H54 (cell line): ENCODE measurements around the gene KDM5A.
"Not testable (repeated sequence)": the region's sequence is repeated elsewhere in the genome, so short reads cannot be mapped to it uniquely, and the experiment has no call there.

Experiments
- DNase-seq: peaks from one replicate; pipeline ENCODE4 v3.0.0; 2011; ENCODE audit warnings: low spot score, mixed read lengths; ENCODE audit not compliant: insufficient read length
- FAIRE-seq: peaks from 3 replicates; lab custom pipeline; 2011; peaks lifted over from hg19 to GRCh38; lab: Jason Lieb, UNC
- POLR2A ChIP-seq: IDR thresholded peaks from 2 replicates; pipeline ENCODE4 v1.6.1; 2011; ENCODE audit warnings: low read depth, mild to moderate bottlenecking, low read length

KDM5A gene

DNA sequence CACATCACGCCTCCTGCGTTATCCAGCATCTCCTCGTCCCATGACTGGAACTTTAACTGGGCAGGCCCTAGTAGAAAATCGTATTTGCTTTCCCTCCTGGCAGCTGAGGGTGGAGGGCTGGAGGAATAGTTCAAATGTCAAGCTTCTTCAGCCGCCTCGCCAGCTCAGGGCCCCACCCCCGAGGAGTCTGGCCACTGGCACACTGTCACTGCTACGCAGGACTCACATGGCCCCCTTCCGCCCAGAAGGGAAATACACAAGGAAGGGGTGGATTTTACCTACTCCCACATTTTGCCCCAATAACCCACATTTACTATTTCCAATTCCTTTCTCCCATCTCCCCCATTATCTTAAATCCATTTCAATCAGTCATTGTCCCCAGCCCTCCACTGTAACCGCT, 135.1 kb downstream of the KDM5A start:
- no peak for TF ChIP-seq POLR2A
- DNase-seq (no peak), FAIRE-seq (no peak)

DNA sequence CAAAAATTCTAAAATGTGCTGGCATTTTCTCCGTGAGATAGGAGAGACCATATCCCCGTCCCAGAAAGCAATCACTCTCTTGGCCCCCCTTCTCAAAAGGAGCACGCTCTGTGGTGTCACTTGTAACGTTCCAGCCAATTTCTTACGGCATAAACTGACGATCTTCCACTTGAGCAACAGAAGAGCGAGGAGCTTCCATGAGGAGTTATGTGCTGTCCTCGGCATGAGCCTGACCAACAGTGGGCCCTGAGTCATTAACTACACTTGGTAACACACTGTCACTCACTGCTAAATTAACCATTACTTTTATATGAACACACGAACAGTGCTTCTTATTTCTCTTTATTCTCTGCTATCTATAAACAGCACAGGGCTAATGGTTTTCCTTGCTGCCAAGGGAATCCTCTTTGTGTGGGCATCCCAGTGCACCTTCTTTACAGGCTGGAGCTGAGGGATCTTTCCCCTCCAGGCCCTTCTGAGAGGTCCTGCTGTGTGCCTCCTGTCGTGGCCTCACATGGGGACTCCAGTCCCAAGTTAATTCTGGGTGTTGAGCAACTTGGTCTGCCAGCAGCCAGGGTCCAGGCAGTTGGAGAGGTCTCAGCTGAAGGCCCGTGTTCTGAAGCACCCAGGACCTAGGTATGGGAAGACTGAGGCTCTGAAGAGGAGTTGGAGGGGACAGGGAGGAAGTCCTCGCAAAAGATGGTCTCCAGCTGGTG, 135.8 kb downstream of the KDM5A start:
- DNase-seq (no peak), FAIRE-seq (no peak)
- no peak for TF ChIP-seq POLR2A

DNA sequence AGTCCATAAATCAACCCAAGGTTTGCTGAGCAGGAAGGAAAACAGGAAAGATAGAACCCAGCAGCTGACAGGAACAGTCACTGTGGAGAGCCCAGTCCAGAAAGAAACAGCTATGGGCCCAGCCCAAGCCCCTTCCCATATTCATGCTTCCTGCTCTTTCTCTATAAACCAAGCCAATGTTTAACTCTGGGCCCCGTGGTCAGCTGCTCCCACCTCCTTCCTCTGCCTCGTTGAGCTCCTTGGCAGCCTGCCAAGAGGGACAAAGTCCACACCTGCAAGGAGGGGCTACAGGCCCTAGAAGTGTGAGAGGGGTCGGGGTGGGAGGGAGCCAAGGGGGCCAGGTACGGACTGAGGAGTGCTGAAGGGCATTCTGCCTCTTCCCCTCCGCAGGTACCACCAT, 136.5 kb downstream of the KDM5A start:
- no peak for FAIRE-seq
- no peak for DNase-seq
- no peak for TF ChIP-seq POLR2A

- FAIRE-seq (no peak), DNase-seq (no peak)
- no peak for TF ChIP-seq POLR2A
Measured at GRCh38 chr12:247271-247670, 141.8 kb downstream of the KDM5A start.

- no peak for TF ChIP-seq POLR2A
- FAIRE-seq: no peak
Measured at GRCh38 chr12:243381-243780, 145.7 kb downstream of the KDM5A start.

DNA sequence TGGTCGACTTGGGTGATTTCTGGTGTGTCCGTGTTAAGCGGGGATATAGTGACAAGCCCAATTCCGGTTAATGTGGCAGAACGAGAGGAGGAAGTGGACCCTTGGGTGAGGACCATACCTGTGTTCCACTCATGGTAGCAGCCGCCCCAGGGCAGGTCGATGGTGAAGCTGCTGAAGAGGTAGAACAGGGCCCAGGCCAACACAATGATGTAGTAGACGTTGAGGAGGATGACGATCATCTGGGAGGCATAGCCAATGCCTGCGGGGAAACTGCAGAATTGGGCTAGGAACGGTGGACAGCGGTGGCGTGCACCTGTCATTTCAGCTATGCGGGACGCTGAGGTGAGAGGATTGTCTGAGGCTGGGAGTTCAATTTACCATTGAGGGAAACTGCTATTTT, 146.6 kb downstream of the KDM5A start:
- no peak for TF ChIP-seq POLR2A
- no peak for DNase-seq
- no peak for FAIRE-seq

More at GRCh38 chr12:243381-243780, 145.7 kb downstream of the KDM5A start:
- no peak for DNase-seq

DNA sequence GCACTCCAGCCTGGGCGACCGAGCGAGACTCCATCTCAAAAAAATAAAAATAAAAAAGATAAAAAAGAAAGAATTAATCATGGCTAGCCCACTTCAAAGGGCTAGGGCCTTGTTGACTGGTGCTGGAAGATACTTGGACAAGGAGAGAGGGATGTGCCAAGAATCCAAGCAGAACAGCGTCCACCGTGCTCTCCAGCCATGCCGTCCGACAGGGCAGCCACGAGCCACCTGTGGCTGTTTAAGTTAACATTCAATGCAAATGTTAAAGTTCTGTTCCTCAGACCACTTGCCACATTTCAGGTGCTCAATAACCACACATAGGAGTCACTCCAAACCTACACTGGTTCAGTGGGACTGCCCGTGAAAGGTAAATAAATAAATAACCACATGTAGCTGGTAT, 147.9 kb downstream of the KDM5A start:
- DNase-seq (no peak), FAIRE-seq (no peak)
- TF ChIP-seq POLR2A: no peak

- no peak for FAIRE-seq
- no peak for DNase-seq
- no peak for TF ChIP-seq POLR2A
Measured at GRCh38 chr12:240566-240965, 148.6 kb downstream of the KDM5A start.

DNA sequence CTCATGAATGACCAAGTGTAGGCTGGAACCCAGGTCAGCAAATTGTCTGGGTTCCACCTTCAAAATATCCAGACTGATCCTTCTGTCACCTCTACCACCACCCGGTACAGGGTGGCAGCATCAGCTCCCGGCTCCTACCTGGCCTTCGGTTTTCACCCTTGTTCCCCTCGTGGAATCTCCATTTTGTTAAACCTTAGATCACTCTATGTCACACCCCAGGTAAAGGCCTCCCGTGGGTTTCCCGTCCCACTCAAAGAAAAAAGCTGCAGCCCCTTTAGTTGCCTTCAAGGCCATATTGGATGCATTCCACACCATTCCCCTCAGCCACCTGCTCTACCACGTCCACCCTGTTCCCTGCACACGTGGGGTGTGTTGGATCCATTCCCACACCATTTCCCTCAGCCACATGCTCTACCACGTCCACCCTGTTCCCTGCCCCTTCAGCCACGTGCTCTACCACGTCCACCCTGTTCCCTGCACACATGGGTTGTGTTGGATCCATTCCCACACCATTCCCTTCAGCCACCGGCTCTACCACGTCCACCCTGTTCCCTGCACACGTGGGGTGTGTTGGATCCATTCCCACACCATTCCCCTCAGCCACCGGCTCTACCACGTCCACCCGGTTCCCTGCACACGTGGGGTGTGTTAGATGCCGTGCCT, 150.3 kb downstream of the KDM5A start:
- FAIRE-seq (no peak), DNase-seq (no peak)
- no peak for TF ChIP-seq POLR2A

- no peak for DNase-seq
- no peak for TF ChIP-seq POLR2A
- no peak for FAIRE-seq
Measured at GRCh38 chr12:238116-238515, 151.0 kb downstream of the KDM5A start.

GRCh38 chr12:237026-237815, 151.9 kb downstream of the KDM5A start:
- TF ChIP-seq POLR2A: no peak
- no peak for DNase-seq
- no peak for FAIRE-seq

DNA sequence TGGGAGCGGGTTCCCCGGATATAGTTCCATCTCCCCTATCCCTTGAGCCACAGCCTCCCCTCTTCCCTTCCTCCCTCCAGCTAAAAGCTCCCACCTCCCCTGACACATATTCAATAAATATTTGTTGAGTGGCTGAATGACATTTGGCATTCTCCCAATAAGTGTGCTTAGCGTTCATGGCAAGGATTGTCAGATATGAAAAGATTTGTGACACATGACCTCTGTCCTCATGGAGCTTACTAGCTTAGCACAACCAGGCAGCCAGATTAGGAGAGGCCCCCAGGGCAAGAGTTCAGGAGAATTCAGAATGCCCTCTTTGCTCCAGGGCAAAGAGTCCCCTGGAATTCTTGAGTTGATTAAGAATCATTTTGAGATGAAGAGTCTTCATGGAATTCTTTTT, 152.7 kb downstream of the KDM5A start:
- DNase-seq (no peak), FAIRE-seq (no peak)
- no peak for TF ChIP-seq POLR2A

DNA sequence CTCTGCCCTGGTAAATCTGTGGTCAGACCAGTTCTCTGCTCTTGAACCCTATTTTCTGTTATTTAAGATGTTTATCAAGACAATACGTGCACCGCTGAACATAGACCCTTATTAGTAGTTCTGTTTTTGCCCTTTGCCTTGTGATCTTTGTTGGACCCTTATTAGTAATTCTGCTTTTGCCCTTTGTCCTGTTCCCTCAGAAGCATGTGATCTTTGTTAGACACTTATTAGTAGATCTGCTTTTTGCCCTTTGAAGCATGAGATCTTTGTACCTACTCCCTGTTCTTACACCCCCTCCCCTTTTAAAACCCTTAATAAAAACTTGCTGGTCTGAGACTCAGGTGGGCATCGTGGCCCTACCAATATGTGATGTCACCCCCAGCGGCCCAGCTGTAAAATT, 153.2 kb downstream of the KDM5A start:
- not testable (repeated sequence) for FAIRE-seq, DNase-seq

- FAIRE-seq: no peak
- TF ChIP-seq POLR2A: no peak
Measured at GRCh38 chr12:234891-235415, 154.2 kb downstream of the KDM5A start.

More at GRCh38 chr12:234891-235415, 154.2 kb downstream of the KDM5A start:
- no peak for DNase-seq
